HFFc6 (cell line): ENCODE data around the gene OTOGL. TPM values are rescaled to one million over a fixed set of nuclear protein-coding genes. Genes with fewer than 3 reads are reported as not detected.
A peak's percentile ranks its signal among the peaks of the same experiment; 100 is the strongest.

Experiments used
- DNase-seq: peaks from one replicate; pipeline ENCODE4 v3.0.0-alpha.2; 2018
- H3K27ac Mint-ChIP-seq: 2 replicates; pipeline ENCODE4 v1.8.0; 2020; ENCODE audit warnings: mild to moderate bottlenecking, mixed read lengths
- H3K27me3 Mint-ChIP-seq: 2 replicates; pipeline ENCODE4 v1.8.0; 2021; ENCODE audit warnings: mild to moderate bottlenecking, moderate library complexity, mixed read lengths; ENCODE audit not compliant: insufficient read depth
- H3K36me3 Mint-ChIP-seq: 2 replicates; pipeline ENCODE4 v1.8.0; 2021; ENCODE audit warnings: low read depth, mixed read lengths
- H3K4me1 Mint-ChIP-seq: 2 replicates; pipeline ENCODE4 v1.8.0; 2020; ENCODE audit warnings: low read depth, mixed read lengths
- H3K4me3 Mint-ChIP-seq: 2 replicates; pipeline ENCODE4 v1.8.0; 2020; ENCODE audit warnings: mild to moderate bottlenecking, moderate library complexity, mixed read lengths
- H3K9me3 Mint-ChIP-seq: 2 replicates; pipeline ENCODE4 v1.8.0; 2020; ENCODE audit warnings: mild to moderate bottlenecking, mixed read lengths
- CTCF ChIP-seq: fragments of 200-600 bp; sonication (generic); IDR thresholded peaks from 2 replicates; pipeline ENCODE4 v1.5.0; 2021; ENCODE audit warnings: antibody characterized with exemption, mild to moderate bottlenecking
- total RNA-seq, 6 experiments: library from RNA; stranded (reverse); fragmentation: NEBNext Ultra II Directional; extraction: Animal tissue kit (Norgen Biotek cat#: 25700); gene quantifications; 2 replicates in 1 of 6; 3 replicates in 5 of 6; pipeline ENCODE4 v1.2.3, GENCODE V29; 2021

Gene OTOGL
- total RNA-seq, 6 experiments from 2014 or later, result 0.12 to 0.32 (median 0.20) TPM

DNA sequence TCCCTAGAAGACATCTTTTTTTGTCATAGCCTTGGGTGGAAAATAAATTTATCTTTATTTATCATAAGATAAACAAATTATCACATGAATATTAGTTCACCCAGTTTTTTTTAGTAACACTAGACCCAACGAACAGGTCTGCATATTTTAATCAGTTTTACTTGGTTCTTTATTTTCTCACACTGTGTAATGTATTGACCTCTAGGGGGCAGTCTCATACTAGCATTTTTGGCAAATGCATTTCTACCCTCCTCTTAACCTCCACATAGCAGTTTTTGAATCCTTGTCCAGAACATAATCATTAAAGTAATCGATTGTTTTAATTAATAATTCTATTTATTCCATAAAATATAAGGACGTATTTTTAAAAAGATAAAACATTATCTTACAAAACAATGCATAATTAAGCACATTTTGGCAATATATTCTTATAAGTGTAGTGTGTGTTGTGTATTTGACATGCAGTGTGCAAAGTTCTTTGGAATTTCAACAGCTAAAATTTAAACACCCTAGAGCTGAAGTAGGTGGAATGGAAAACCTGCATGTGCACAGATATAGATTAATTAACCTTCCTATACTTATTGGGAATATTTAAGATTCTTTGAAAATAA is 313.1 kb downstream of the OTOGL start:
- Mint-ChIP-seq H3K27ac (no peak overlapping the region), H3K4me1 (peaks cover 10% of the 10 kb centered on the region), H3K27me3 (no peaks in the 10 kb centered on the region), H3K36me3 (no peaks in the 10 kb centered on the region), H3K4me3 (no peak overlapping the region), H3K9me3 (no peaks in the 10 kb centered on the region)
- peak; percentile 98 for TF ChIP-seq CTCF
- DNase-seq, result peak; percentile 47

GRCh38 chr12:80413462-80413861 is 314.1 kb downstream of the OTOGL start:
- DNase-seq, result no peak
- Mint-ChIP-seq H3K36me3 (no peaks in the 10 kb centered on the region), H3K4me1 (peaks cover 10% of the 10 kb centered on the region), H3K27ac (no peak overlapping the region; the same call in 1 of the 2 replicates), H3K9me3 (no peaks in the 10 kb centered on the region), H3K27me3 (no peaks in the 10 kb centered on the region), H3K4me3 (no peak overlapping the region)
- TF ChIP-seq CTCF, result peak; percentile 52

DNA sequence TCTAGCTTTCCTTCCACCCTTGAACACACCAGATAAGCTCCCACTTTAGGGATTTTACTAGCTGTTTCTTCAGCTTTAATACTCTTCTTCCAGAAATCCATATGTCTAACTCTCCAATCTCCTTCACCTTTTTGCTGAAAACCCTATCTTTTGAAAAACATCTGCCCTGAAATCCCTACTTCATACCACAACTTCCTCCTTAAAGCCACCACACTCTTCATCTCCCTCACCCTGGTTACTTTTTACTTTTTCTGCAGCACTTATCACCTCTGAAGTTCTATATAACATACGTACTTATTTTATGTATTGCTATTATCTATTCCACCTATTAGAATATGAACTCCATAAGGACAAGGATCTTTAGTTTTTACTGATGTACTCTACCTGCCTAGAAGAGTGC is 316.1 kb downstream of the OTOGL start:
- Mint-ChIP-seq H3K9me3 (no peaks in the 10 kb centered on the region), H3K36me3 (no peaks in the 10 kb centered on the region), H3K27ac (no peak overlapping the region), H3K4me1 (peaks cover 29% of the 10 kb centered on the region), H3K4me3 (no peak overlapping the region), H3K27me3 (no peaks in the 10 kb centered on the region)
- no peak for TF ChIP-seq CTCF
- no peak for DNase-seq

DNA sequence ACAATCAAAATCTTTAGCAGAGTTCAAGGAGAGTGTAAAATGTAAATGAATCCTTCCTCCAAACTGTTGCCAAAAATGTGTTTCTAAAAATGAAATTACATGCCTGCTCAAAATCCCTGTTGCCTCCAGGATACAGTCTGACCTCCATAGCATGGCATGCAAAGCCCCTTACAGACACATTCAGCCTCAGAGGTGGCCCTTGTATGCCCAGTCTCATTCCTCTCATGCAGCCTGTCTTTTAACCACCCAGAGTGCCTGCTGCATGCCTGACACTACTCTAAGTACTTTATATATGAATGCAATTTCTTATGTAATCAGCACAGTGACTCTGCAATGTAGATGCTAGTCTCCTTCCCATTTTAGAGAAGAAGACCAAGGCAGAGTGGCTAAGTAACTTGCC is 320.3 kb downstream of the OTOGL start:
- H3K4me1 Mint-ChIP-seq, result peaks cover 55% of the 10 kb centered on the region
- no peaks in the 10 kb centered on the region for H3K36me3 Mint-ChIP-seq
- H3K9me3 Mint-ChIP-seq, result no peaks in the 10 kb centered on the region
- H3K4me3 Mint-ChIP-seq, result no peak overlapping the region
- no peak for TF ChIP-seq CTCF
- H3K27me3 Mint-ChIP-seq, result no peaks in the 10 kb centered on the region
- DNase-seq, result no peak
- peak overlapping the region; percentile 5; the same call in 1 of the 2 replicates for H3K27ac Mint-ChIP-seq

GRCh38 chr12:80420075-80420474 is 320.7 kb downstream of the OTOGL start:
- Mint-ChIP-seq H3K4me1 (peaks cover 55% of the 10 kb centered on the region), H3K27me3 (no peaks in the 10 kb centered on the region), H3K27ac (peak overlapping the region; percentile 5; the same call in 1 of the 2 replicates), H3K9me3 (no peaks in the 10 kb centered on the region), H3K36me3 (no peaks in the 10 kb centered on the region), H3K4me3 (no peak overlapping the region)
- no peak for TF ChIP-seq CTCF
- no peak for DNase-seq
